ENCODE results near the gene OR52E8.

Gene OR52E8

DNA sequence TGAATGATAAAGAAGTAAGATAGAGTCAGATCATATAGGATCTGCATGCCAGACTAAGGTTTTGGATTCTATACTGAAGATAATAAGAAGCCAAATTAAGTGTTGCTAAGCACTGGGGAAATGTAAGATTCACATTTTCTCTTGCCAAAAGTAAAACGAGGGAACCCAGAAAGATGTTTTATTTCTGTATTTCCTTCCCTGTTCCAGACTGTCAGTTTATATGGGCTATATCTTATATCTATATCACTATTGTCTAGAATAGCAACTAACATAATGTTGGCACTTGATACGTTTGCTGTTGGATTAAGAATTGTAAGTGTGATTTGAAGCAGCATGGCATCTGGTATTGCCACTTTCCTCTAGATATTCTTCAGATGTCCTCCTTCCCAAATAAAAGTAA is 24.0 kb downstream of the OR52E8 start:
- TF ChIP-seq, protein P1, sequence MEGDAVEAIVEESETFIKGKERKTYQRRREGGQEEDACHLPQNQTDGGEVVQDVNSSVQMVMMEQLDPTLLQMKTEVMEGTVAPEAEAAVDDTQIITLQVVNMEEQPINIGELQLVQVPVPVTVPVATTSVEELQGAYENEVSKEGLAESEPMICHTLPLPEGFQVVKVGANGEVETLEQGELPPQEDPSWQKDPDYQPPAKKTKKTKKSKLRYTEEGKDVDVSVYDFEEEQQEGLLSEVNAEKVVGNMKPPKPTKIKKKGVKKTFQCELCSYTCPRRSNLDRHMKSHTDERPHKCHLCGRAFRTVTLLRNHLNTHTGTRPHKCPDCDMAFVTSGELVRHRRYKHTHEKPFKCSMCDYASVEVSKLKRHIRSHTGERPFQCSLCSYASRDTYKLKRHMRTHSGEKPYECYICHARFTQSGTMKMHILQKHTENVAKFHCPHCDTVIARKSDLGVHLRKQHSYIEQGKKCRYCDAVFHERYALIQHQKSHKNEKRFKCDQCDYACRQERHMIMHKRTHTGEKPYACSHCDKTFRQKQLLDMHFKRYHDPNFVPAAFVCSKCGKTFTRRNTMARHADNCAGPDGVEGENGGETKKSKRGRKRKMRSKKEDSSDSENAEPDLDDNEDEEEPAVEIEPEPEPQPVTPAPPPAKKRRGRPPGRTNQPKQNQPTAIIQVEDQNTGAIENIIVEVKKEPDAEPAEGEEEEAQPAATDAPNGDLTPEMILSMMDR (IDR thresholded peaks at IDR 0.05; ENCODE audit: poor library complexity, severe bottlenecking), result no peak
- Histone ChIP-seq H3K27me3 (ENCODE audit: insufficient read depth, poor library complexity, severe bottlenecking) (no peaks in the 10 kb centered on the region), H3K4me1 (ENCODE audit: insufficient read depth, poor library complexity, severe bottlenecking) (no peaks in the 10 kb centered on the region), H3K27ac (ENCODE audit: poor library complexity, severe bottlenecking) (no peak overlapping the region), H3K9me3 (ENCODE audit: severe bottlenecking) (no peaks in the 10 kb centered on the region), H3K4me3 (ENCODE audit: severe bottlenecking) (no peak overlapping the region), H3K36me3 (ENCODE audit: low read depth) (no peaks in the 10 kb centered on the region)
- DNase-seq (ENCODE audit: low spot score) (no peak), ATAC-seq (ENCODE audit: low read depth) (no peak)

DNA sequence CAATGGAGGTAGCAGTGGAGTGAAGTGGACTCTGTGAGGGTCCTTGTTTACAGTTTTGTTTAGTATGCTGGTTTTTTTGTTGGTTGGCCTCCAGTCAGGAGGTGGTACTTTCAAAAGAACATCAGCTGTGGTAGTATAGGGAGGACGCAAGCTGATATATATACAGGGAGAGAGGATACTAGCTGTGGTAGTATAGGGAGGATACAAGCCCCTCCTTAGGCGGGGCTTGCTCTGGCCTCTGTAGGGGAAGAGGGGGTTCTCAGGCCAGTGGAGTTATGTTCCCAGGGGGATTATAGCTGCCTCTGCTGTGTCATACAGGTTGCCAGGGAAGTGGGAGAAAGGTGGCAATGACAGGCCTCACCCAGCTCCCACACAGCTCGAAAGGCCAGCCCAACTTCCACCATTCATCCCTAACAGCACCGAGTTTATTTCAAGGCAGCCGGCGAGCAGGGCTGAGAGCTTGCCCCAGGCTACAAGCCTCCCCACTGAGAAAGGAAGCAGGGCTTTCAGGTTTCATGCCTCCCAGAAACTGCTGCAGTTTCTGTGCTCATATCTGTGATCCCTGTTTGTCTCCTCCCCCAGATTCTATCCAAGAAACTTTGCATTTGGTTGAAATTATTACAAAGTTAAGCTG is 26.2 kb downstream of the OR52E8 start:
- Histone ChIP-seq H3K4me1 (ENCODE audit: insufficient read depth, poor library complexity, severe bottlenecking) (no peaks in the 10 kb centered on the region), H3K27ac (ENCODE audit: poor library complexity, severe bottlenecking) (no peak overlapping the region), H3K4me3 (ENCODE audit: severe bottlenecking) (no peak overlapping the region), H3K36me3 (ENCODE audit: low read depth) (no peaks in the 10 kb centered on the region), H3K27me3 (ENCODE audit: insufficient read depth, poor library complexity, severe bottlenecking) (no peaks in the 10 kb centered on the region), H3K9me3 (ENCODE audit: severe bottlenecking) (no peaks in the 10 kb centered on the region)
- ATAC-seq (ENCODE audit: low read depth) (no peak), DNase-seq (ENCODE audit: low spot score) (no peak)
- TF ChIP-seq, protein P1 (IDR thresholded peaks at IDR 0.05; ENCODE audit: poor library complexity, severe bottlenecking), result no peak

DNA sequence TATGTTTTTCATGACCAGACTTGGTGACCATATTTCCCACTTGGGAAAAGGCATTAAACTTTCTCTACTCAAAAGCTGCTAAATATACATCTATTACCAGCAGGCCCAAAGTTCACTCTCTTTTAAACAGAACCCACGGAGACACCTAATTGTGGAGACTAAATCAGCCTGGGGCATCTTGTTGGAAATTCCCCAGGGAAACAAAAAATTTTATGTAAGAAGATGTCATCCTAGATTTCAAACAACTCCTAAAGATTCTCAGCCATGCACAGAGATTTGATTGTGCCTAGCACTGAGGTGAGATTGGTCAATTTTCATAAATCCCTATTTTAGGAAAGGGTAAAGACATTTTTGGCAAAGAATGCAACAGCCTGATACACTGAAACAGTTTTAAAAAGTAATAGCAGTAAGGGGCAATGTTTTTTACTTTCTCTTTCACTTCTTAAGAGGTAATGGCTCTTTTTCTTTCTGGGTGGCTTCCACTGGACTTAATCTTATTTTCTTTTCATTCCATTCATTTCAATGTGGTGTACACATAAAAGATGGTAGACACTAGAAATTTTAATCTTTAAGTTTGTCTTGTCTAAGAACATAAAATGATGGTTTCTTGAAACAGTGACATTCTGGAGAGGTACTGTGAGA is 39.1 kb downstream of the OR52E8 start:
- ATAC-seq (ENCODE audit: low read depth) (no peak), DNase-seq (ENCODE audit: low spot score) (no peak)
- Histone ChIP-seq H3K9me3 (ENCODE audit: severe bottlenecking) (no peaks in the 10 kb centered on the region), H3K36me3 (ENCODE audit: low read depth) (no peaks in the 10 kb centered on the region), H3K27ac (ENCODE audit: poor library complexity, severe bottlenecking) (no peak overlapping the region), H3K4me1 (ENCODE audit: insufficient read depth, poor library complexity, severe bottlenecking) (no peaks in the 10 kb centered on the region), H3K27me3 (ENCODE audit: insufficient read depth, poor library complexity, severe bottlenecking) (no peaks in the 10 kb centered on the region), H3K4me3 (ENCODE audit: severe bottlenecking) (no peak overlapping the region)
- TF ChIP-seq, protein P1 (IDR thresholded peaks at IDR 0.05; ENCODE audit: poor library complexity, severe bottlenecking), result no peak

DNA sequence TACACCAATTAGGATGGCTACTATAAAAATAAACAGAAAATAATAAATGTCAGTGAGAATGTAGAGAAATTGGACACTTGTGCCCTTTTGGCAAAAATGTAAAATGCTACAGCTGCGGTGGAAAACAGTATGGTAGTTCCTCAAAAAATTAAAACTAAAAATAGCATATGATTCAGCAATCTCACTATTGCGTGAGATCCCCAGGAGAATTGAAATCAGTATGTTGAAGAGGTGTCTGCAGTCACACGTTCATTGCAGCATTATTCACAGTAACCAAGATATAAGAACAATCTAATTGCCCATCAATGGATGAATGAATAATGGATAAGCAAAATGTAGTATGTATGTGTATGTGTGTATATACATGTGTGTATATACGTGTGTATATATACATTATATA is 42.0 kb downstream of the OR52E8 start:
- H3K4me3 ChIP-seq (ENCODE audit: severe bottlenecking), result no peak overlapping the region
- no peak overlapping the region for H3K27ac ChIP-seq (ENCODE audit: poor library complexity, severe bottlenecking)
- H3K36me3 ChIP-seq (ENCODE audit: low read depth), result no peaks in the 10 kb centered on the region
- no peaks in the 10 kb centered on the region for H3K4me1 ChIP-seq (ENCODE audit: insufficient read depth, poor library complexity, severe bottlenecking)
- H3K27me3 ChIP-seq (ENCODE audit: insufficient read depth, poor library complexity, severe bottlenecking), result no peaks in the 10 kb centered on the region
- DNase-seq (ENCODE audit: low spot score) (no peak), ATAC-seq (ENCODE audit: low read depth) (no peak)
- TF ChIP-seq, protein P1 (IDR thresholded peaks at IDR 0.05; ENCODE audit: poor library complexity, severe bottlenecking), result no peak
- no peaks in the 10 kb centered on the region for H3K9me3 ChIP-seq (ENCODE audit: severe bottlenecking)
